ENCODE results near the gene CAMKMT. TPM values are rescaled to one million over a fixed set of nuclear protein-coding genes. Genes with fewer than 3 reads are reported as not detected.

The CAMKMT gene
- total and polyA plus RNA-seq, 2 experiments from 2014 or later, result 26.5 to 29.5 TPM

- Histone ChIP-seq H3K27me3 (ENCODE audit: insufficient read depth) (no peaks in the 10 kb centered on the region), H3K4me1 (ENCODE audit: insufficient read depth) (peaks cover 13% of the 10 kb centered on the region), H2AFZ (no peak overlapping the region; the same call in 1 of the 2 replicates), H3K4me3 (no peak overlapping the region), H3K9me2 (ENCODE audit: insufficient read depth) (no peaks in the 10 kb centered on the region), H3F3A (replicated peaks; ENCODE audit: low read depth) (0 out of 2 replicates have a peak, but pooled peaks cover 3% of the 10 kb centered on the region), H3K36me3 (ENCODE audit: insufficient read depth) (no peaks in the 10 kb centered on the region), H3K27ac (ENCODE audit: low read depth) (no peak overlapping the region), H4K20me1 (replicated peaks; ENCODE audit: insufficient read depth) (no peaks in the 10 kb centered on the region), H3K79me2 (replicated peaks; ENCODE audit: insufficient read depth) (no peaks in the 10 kb centered on the region), H3K4me2 (no peak overlapping the region)
- DNase-seq (ENCODE audit: low spot score), result no peak
- Mint-ChIP-seq H3K36me3 (ENCODE audit: low read depth) (no peaks in the 10 kb centered on the region; the same call in 2 of the 3 replicates), H3K9me3 (peaks cover 4% of the 10 kb centered on the region; the same call in 1 of the 3 replicates), H3K4me1 (peaks cover 20% of the 10 kb centered on the region), H3K4me3 (no peak overlapping the region), H3K27ac (no peak overlapping the region), H3K27me3 (ENCODE audit: insufficient read depth, low read depth, poor library complexity) (peaks cover 2% of the 10 kb centered on the region)
- TF ChIP-seq POLR2AphosphoS5 (IDR thresholded peaks at IDR 0.05; ENCODE audit: low read depth), result no peak
- TF ChIP-seq STAT1 (IDR thresholded peaks at IDR 0.05; ENCODE audit: unreplicated experiment), result no peak
- TF ChIP-seq ETS1 (IDR thresholded peaks at IDR 0.05), result no peak
- TF ChIP-seq ZNF114 (CRISPR knock-in tag; IDR thresholded peaks at IDR 0.05), result no peak
- TF ChIP-seq NANOG (IDR thresholded peaks at IDR 0.05; ENCODE audit: borderline replicate concordance), result no peak
- TF ChIP-seq CTCF (conservative IDR thresholded peaks at IDR 0.05; ENCODE audit: low read depth in 2 of 2), result no peak
- TF ChIP-seq JUNB (IDR thresholded peaks at IDR 0.05; ENCODE audit: unreplicated experiment), result no peak
- TF ChIP-seq EZH2 (IDR thresholded peaks at IDR 0.05; ENCODE audit: low read depth, unreplicated experiment), result no peak
- no peak for TF ChIP-seq EZH2phosphoT487 (IDR thresholded peaks at IDR 0.05; ENCODE audit: unreplicated experiment)
- TF ChIP-seq REST (IDR thresholded peaks at IDR 0.05; ENCODE audit: unreplicated experiment), result no peak
- TF ChIP-seq CREB1 (CRISPR knock-in tag; IDR thresholded peaks at IDR 0.05; ENCODE audit: low read depth), result no peak
- no peak for TF ChIP-seq ZNF462 (CRISPR knock-in tag; IDR thresholded peaks at IDR 0.05)
- no peak for ATAC-seq
Measured at GRCh38 chr2:44822174-44822573, 460.4 kb downstream of the CAMKMT start.

All from GM23338 (cell line).